Measurements from ENCODE around the gene TTC21B.

DNA sequence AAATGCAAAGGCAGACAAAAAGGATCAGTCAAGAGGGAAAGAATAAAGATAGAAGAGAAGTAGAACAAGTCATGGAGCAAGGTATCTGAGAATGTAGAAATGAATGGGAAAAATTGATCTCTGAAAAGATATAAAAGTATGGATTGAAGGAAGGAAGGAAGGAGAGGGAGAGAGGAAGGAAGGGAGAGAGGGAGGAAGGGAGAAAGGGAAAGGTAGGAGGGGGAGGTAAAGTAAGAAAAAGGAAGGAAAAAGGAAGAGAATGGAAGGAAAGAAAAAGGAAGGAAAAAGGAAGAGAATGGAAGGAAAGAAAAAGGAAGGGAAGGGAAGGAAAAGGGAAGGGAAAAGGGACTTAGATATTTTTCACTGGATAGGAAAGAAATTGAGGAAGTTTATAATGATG is 31.5 kb upstream of the TTC21B start:
- TF ChIP-seq POLR2A (IDR thresholded peaks at IDR 0.05; ENCODE audit: low read depth, low read length) = no peak
- no peak for TF ChIP-seq POLR2AphosphoS5 (IDR thresholded peaks at IDR 0.05; ENCODE audit: low read depth, low read length)

All from GM12892 (cell line).